Spleen (tissue), 11 donors: ENCODE measurements around the gene HEATR3. TPM values are rescaled to one million over a fixed set of nuclear protein-coding genes. Genes with fewer than 3 reads are reported as not detected.

Experiments used
- DNase-seq: peaks from one replicate; pipeline ENCODE4 v3.0.0-alpha.2; 2020
- H3K27ac ChIP-seq, 8 donors: fragments of 200-600 bp; sonication (generic) in 7 of 8; 1 replicate in 4 of 8; 2 replicates in 4 of 8; pipeline versions ENCODE4 v1.5.0 to v1.8.0; 2016 to 2021; ENCODE audit warnings: inconsistent platforms in 4 of 8, mild to moderate bottlenecking in 4 of 8, moderate library complexity in 1 of 8
- H3K27me3 ChIP-seq, 7 donors: fragments of 200-600 bp; sonication (generic) in 6 of 7; replicated peaks in 1 of 7; 1 replicate in 4 of 7; 2 replicates in 3 of 7; pipeline versions ENCODE4 v1.5.0 to v1.8.0; 2016 to 2021; ENCODE audit warnings: inconsistent platforms in 3 of 7, mild to moderate bottlenecking in 1 of 7
- H3K36me3 ChIP-seq, 6 donors: fragments of 200-600 bp; sonication (generic) in 5 of 6; 1 replicate in 4 of 6; 2 replicates in 2 of 6; pipeline versions ENCODE4 v1.5.0 to v1.8.0; 2016 to 2021; ENCODE audit warnings: inconsistent platforms in 2 of 6
- H3K4me1 ChIP-seq, 6 donors: fragments of 200-600 bp; sonication (generic) in 5 of 6; 1 replicate in 3 of 6; 2 replicates in 3 of 6; pipeline versions ENCODE4 v1.5.0 to v1.8.0; 2016 to 2021; ENCODE audit warnings: inconsistent platforms in 3 of 6
- H3K4me3 ChIP-seq, 8 donors: fragments of 200-600 bp; sonication (generic) in 7 of 8; 1 replicate in 4 of 8; 2 replicates in 4 of 8; pipeline versions ENCODE4 v1.5.0 to v1.8.0; 2016 to 2021; ENCODE audit warnings: inconsistent platforms in 4 of 8, mild to moderate bottlenecking in 4 of 8, moderate library complexity in 2 of 8
- H3K9me3 ChIP-seq, 8 donors: fragments of 200-600 bp; sonication (generic) in 7 of 8; 1 replicate in 4 of 8; 2 replicates in 4 of 8; pipeline versions ENCODE4 v1.5.0 to v1.8.0; 2016 to 2021; ENCODE audit warnings: inconsistent platforms in 4 of 8
- CTCF ChIP-seq, 11 experiments: fragments of 200-600 bp in 7 of 11; fragments of 450-650 bp in 4 of 11; sonication (generic) in 4 of 11; IDR thresholded peaks in 8 of 11; conservative IDR thresholded peaks in 3 of 11; 1 replicate in 7 of 11; 2 replicates in 4 of 11; pipeline versions ENCODE4 v1.4.0 to v1.8.0; 2016 to 2021; ENCODE audit warnings: antibody characterized with exemption in 11 of 11, inconsistent platforms in 4 of 11, mild to moderate bottlenecking in 1 of 11
- POLR2A ChIP-seq, 3 donors: fragments of 450-650 bp; IDR thresholded peaks; one replicate each; pipeline ENCODE4 v1.5.1; 2017; ENCODE audit warnings: antibody characterized with exemption in 3 of 3, mild to moderate bottlenecking in 1 of 3
- POLR2AphosphoS5 ChIP-seq, 3 donors: sonication (generic); formaldehyde crosslinking; IDR thresholded peaks; one replicate each; pipeline ENCODE4 v1.5.1; 2017; ENCODE audit warnings: antibody characterized with exemption in 3 of 3
- WGBS, 5 donors: extraction: QIAGEN DNeasy Blood & Tissue Kit in 3 of 5; methylation state at CpG; one replicate each; pipeline versions ENCODE4 v1.1.5 to v1.1.7; 2013 to 2018; 5-methylcytosine and 5-hydroxymethylcytosine counted together
- intact Hi-C: fragments of 100-400 bp; cut with DNase I; formaldehyde crosslinking; loops from one replicate; pipeline ENCODE4 v1.15.0; 2023; ENCODE audit warnings: low total_unique reads
- polyA plus RNA-seq, 3 donors: library from polyadenylated mRNA; stranded (reverse); fragments of 200-250 nt; gene quantifications; one replicate each; pipeline ENCODE4 v1.2.1, GENCODE V29; 2013
- total RNA-seq, 7 donors: library from RNA; depleted of rRNA in 3 of 7; stranded (reverse); fragments of >200 nt in 3 of 7; fragmentation: NEBNext Ultra II Directional in 4 of 7; extraction: Animal tissue kit (Norgen Biotek cat#: 25700) in 4 of 7; gene quantifications; one replicate each; pipeline versions ENCODE4 v1.1.0 to v1.2.1, GENCODE V29; 2016 to 2021
- donor health status: healthy with polysubstance abuse.
- donor health status: DM: no; HTN: no; CAD: no; lungs with moderate emphysema.
- donor health status: DM: no; HTN: no; CAD: no.
- donor health status: Bipolar disorder and iron deficiency.
- donor health status: healthy.
- donor health status: DM: no; HTN: no; CAD: no.
- donor health status: DM: yes; HTN: yes; CAD: no.

HEATR3 gene
- total and polyA plus RNA-seq, 10 donors: 8.3 to 40.8 (median 23.6) TPM

GRCh38 chr16:50103764-50104163 lies 38.0 kb downstream of the HEATR3 start:
- WGBS, 5 donors: 75 to 89% (median 84%) methylated on average over 5 of the region's 5 CpGs
- Histone ChIP-seq H3K27me3 (no peaks in the 10 kb centered on the region), H3K27ac (no peak overlapping the region), H3K36me3 (peaks cover 0 to 89% (median 67%) of the 10 kb centered on the region in 6 donors), H3K4me3 (no peak overlapping the region), H3K9me3 (no peaks in the 10 kb centered on the region), H3K4me1 (no peaks in the 10 kb centered on the region)
- intact Hi-C loops: no loop called here
- TF ChIP-seq POLR2A (IDR thresholded peaks at IDR 0.05) (no peak), CTCF (IDR thresholded peaks at IDR 0.05 in 8 of 11, conservative IDR thresholded peaks at IDR 0.05 in 3 of 11) (no peak), POLR2AphosphoS5 (IDR thresholded peaks at IDR 0.05) (no peak)
- DNase-seq: no peak

GRCh38 chr16:50114357-50115129 lies 48.8 kb downstream of the HEATR3 start:
- Histone ChIP-seq H3K4me1 (no peaks in the 10 kb centered on the region), H3K27me3 (no peaks in the 10 kb centered on the region), H3K27ac (no peak overlapping the region), H3K9me3 (no peaks in the 10 kb centered on the region), H3K4me3 (no peak overlapping the region), H3K36me3 (no peaks in the 10 kb centered on the region)
- intact Hi-C loops: no loop called here
- no peak for DNase-seq
- TF ChIP-seq POLR2A (IDR thresholded peaks at IDR 0.05): no peak
- TF ChIP-seq POLR2AphosphoS5 (IDR thresholded peaks at IDR 0.05): no peak
- no peak for TF ChIP-seq CTCF (IDR thresholded peaks at IDR 0.05 in 8 of 11, conservative IDR thresholded peaks at IDR 0.05 in 3 of 11)
- WGBS, 5 donors: 74 to 89% (median 83%) methylated on average over 8 of the region's 8 CpGs

GRCh38 chr16:50120711-50121110 lies 54.9 kb downstream of the HEATR3 start:
- no peaks in the 10 kb centered on the region for H3K9me3 ChIP-seq
- no peak overlapping the region for H3K4me3 ChIP-seq
- H3K4me1 ChIP-seq: no peaks in the 10 kb centered on the region
- no peaks in the 10 kb centered on the region for H3K36me3 ChIP-seq
- H3K27me3 ChIP-seq: no peaks in the 10 kb centered on the region
- no peak overlapping the region for H3K27ac ChIP-seq
- TF ChIP-seq POLR2A (IDR thresholded peaks at IDR 0.05): no peak
- no peak for TF ChIP-seq POLR2AphosphoS5 (IDR thresholded peaks at IDR 0.05)
- no peak for TF ChIP-seq CTCF (IDR thresholded peaks at IDR 0.05 in 8 of 11, conservative IDR thresholded peaks at IDR 0.05 in 3 of 11)
- intact Hi-C loops: no loop called here
- DNase-seq: no peak

GRCh38 chr16:50121278-50121677 lies 55.5 kb downstream of the HEATR3 start:
- WGBS, 5 donors: 61 to 78% (median 75%) methylated on average over 4 of the region's 4 CpGs
- no peaks in the 10 kb centered on the region for H3K36me3 ChIP-seq
- no peaks in the 10 kb centered on the region for H3K27me3 ChIP-seq
- no peaks in the 10 kb centered on the region for H3K4me1 ChIP-seq
- DNase-seq: no peak
- TF ChIP-seq CTCF (IDR thresholded peaks at IDR 0.05 in 8 of 11, conservative IDR thresholded peaks at IDR 0.05 in 3 of 11) (no peak), POLR2A (IDR thresholded peaks at IDR 0.05) (no peak), POLR2AphosphoS5 (IDR thresholded peaks at IDR 0.05) (no peak)
- H3K9me3 ChIP-seq: no peaks in the 10 kb centered on the region
- H3K4me3 ChIP-seq: no peak overlapping the region
- intact Hi-C loops: no loop called here
- H3K27ac ChIP-seq: no peak overlapping the region
